Activated T-cell treated with anti-CD3 and anti-CD28 coated beads, Interleukin-2, amount 50 U/mL, for 4 hours (primary cell): ENCODE results near the gene CDX2. TPM values are rescaled to one million over a fixed set of nuclear protein-coding genes. Genes with fewer than 3 reads are reported as not detected.
A peak's percentile ranks its signal among the peaks of the same experiment; 100 is the strongest.

Source experiments
- ATAC-seq, 2 donors: fragments of 200-7000 bp; cut with Tn5 transposase; one replicate each; pipeline ENCODE4 v1.10.0; 2021
- DNase-seq: peaks from one replicate; pipeline ENCODE4 v3.0.0-alpha.2; 2020
- H3K27me3 Mint-ChIP-seq: one replicate; pipeline ENCODE4 v1.8.0; 2021; ENCODE audit warnings: low read depth, mixed read lengths
- H3K36me3 Mint-ChIP-seq: one replicate; pipeline ENCODE4 v1.8.0; 2022; ENCODE audit warnings: mixed read lengths; ENCODE audit not compliant: insufficient read depth
- H3K4me1 Mint-ChIP-seq: one replicate; pipeline ENCODE4 v1.8.0; 2021; ENCODE audit warnings: low read depth, mixed read lengths
- H3K4me3 Mint-ChIP-seq: one replicate; pipeline ENCODE4 v1.8.0; 2021; ENCODE audit warnings: mild to moderate bottlenecking, moderate library complexity, mixed read lengths
- H3K9me3 Mint-ChIP-seq: one replicate; pipeline ENCODE4 v1.8.0; 2021; ENCODE audit warnings: mixed read lengths
- total RNA-seq, 3 donors: library from RNA; stranded (reverse); gene quantifications; one replicate each; pipeline ENCODE4 v1.2.1, GENCODE V29; 2021

Gene CDX2
- total RNA-seq, 3 donors from 2014 or later = 0.11 to 0.43 TPM; not detected in 1

DNA sequence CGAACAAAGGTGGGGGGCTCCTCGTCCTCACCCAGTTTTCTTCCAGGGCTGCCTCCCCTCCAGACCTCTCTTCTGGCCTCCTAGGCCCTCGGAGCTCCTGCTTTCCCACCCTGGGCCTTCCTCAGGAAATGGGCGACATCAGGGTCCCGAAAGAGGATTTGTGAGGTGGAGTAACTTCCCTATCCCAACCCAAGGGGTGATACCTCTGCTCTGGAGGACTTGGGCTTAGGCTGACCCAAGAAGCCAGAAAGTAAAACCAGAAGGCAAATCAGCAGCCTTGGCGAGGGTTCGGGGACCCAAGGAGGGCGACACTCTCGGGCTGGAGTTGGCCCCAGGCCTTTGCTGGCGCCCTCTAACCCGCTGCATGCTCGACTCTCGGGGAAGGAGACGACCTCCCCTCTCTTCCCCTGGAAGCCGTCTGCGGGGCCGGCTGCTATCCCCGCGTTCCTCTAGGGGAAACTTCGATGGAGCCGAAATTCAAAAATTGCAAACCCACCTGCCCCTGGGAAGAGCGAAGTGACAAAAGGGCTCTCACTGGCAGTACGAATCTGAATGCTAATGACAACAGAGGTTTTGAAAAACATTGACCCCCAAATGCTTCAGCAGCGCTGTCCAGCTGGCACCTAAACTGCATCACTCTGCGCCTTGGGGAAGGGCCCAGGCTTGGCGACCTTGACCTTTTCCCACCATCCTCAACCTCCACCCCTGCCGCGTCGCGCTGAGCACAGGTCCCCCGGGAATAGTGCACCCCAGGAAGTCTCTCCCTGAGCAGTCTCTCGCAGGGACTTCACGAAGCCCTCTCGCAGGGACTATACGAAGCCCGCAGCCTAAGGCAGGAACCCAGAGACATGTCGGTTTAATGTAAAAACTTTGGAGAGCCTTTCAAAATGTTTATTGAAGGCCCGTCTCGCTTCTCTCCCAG lies 46.9 kb downstream of the CDX2 start:
- ATAC-seq = no peak
- Mint-ChIP-seq H3K27me3 (peaks cover 81% of the 10 kb centered on the region), H3K4me1 (peaks cover 33% of the 10 kb centered on the region), H3K9me3 (no peaks in the 10 kb centered on the region), H3K4me3 (no peak overlapping the region), H3K36me3 (no peaks in the 10 kb centered on the region)
- DNase-seq = no peak

GRCh38 chr13:27921421-27921960 lies 47.6 kb downstream of the CDX2 start:
- Mint-ChIP-seq H3K9me3 (no peaks in the 10 kb centered on the region), H3K36me3 (no peaks in the 10 kb centered on the region), H3K27me3 (peaks cover 81% of the 10 kb centered on the region), H3K4me3 (peak overlapping the region; percentile 37), H3K4me1 (peaks cover 31% of the 10 kb centered on the region)
- no peak for DNase-seq
- peak; percentile 42 to 46 for ATAC-seq

DNA sequence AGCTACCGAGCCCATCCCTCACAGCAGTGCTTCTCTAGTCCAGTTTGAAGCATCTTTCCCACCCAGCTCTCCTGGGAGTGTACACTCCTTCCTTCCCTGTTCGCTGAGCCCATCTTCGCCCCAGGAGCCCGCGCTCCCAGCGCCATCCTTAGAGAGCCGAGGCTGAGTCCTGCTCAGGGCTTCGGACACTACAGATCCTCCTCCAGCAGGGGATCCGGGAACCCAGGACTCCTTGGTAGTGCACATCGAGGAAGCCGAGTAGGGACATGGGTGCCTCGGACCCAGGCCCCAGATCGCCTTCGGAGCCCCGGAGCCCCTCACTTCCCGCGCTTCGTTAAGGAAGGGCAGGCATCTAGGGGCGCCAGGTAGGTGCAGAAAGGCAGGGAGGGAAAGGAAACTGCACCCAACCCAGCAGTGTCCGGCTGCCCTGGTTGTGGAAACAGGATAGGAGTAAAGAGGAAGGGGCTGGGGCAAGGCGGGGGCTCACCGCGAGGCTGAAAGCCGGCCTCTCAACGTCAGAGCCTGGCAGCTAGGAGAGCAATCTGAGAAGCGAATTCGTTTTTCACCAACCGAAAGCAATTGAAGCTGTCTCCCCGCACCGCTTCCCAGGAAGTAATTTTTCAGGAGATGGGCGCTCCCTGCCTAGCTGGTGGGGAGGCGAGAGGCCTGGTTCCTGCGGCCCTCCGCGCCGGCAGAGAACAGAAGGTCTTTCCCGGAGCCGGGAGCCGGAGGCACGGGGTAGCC lies 48.3 kb downstream of the CDX2 start:
- no peak for DNase-seq
- Mint-ChIP-seq H3K9me3 (no peaks in the 10 kb centered on the region), H3K36me3 (no peaks in the 10 kb centered on the region), H3K4me3 (peak overlapping the region; percentile 37), H3K4me1 (peaks cover 30% of the 10 kb centered on the region), H3K27me3 (peaks cover 80% of the 10 kb centered on the region)
- peak in 1 of 2 donors; percentile 9 for ATAC-seq

GRCh38 chr13:27919934-27920676 lies 49.0 kb downstream of the CDX2 start, which contains the start of gene PDX1:
TSS of gene PDX1 (plus strand) at chr13:27920000. CDS start at chr13:27920139, 139 bp downstream.
- no peak for DNase-seq

GRCh38 chr13:27919659-27919933 lies 49.5 kb downstream of the CDX2 start:
- Mint-ChIP-seq H3K36me3 (no peaks in the 10 kb centered on the region), H3K9me3 (no peaks in the 10 kb centered on the region), H3K4me1 (peaks cover 27% of the 10 kb centered on the region), H3K27me3 (peaks cover 81% of the 10 kb centered on the region), H3K4me3 (no peak overlapping the region)
- no peak for DNase-seq
- ATAC-seq = no peak

More at GRCh38 chr13:27919934-27920676, 49.0 kb downstream of the CDX2 start, which contains the start of gene PDX1:
- H3K27me3 Mint-ChIP-seq = peaks cover 80% of the 10 kb centered on the region
- peaks cover 27% of the 10 kb centered on the region for H3K4me1 Mint-ChIP-seq
- no peaks in the 10 kb centered on the region for H3K9me3 Mint-ChIP-seq
- peak; percentile 78 to 85 for ATAC-seq
- H3K36me3 Mint-ChIP-seq = no peaks in the 10 kb centered on the region
- H3K4me3 Mint-ChIP-seq = peak within 1 kb of the TSS; percentile 37

GRCh38 chr13:27918918-27919658 lies 50.0 kb downstream of the CDX2 start:
- Mint-ChIP-seq H3K9me3 (no peaks in the 10 kb centered on the region), H3K4me3 (no peak overlapping the region), H3K27me3 (peaks cover 84% of the 10 kb centered on the region), H3K4me1 (peaks cover 27% of the 10 kb centered on the region), H3K36me3 (no peaks in the 10 kb centered on the region)
- ATAC-seq = no peak
- DNase-seq = no peak

DNA sequence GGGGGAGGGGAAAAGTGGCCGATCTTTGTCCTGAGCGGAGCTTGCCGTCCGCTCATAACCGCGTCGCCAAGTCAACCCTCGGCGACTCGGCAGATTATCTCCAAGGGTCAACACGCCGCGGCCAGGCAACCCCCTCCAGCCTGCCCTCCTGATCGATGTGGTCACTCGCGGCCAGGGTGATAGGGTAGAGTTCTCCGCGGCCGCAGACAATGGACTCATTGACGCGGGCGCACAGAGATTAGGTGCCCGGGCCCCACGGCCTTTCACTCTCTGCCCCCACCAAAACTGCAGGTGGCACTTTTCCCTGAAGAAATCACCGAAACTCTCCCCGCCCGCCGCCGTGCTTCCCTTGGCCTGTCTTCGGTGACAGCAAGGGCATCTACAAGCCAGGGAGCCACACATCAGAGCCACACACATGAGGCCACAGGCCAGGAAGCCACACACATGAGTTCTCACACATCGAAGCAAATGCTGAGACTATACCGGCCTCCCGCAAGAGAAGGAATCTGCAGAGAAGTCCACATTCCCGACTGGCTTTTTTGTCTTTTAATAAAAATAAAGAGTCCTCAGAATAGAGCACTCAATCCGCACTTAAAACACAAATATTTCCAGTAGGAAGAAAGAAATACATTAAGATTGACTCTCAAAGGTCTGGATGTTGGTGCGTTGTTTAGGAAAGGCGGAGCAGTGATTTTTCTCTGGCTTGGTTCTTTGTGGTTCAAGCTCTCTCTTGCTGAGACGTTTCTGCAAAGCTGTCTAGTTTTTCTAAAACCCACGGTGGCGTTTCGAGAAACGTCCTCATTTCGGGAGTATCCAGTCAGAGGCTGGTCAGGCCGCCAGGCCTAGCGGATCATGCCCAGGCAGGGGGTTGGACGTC lies 50.8 kb downstream of the CDX2 start:
- DNase-seq = no peak
- H3K27me3 Mint-ChIP-seq = peaks cover 83% of the 10 kb centered on the region
- peaks cover 27% of the 10 kb centered on the region for H3K4me1 Mint-ChIP-seq
- no peaks in the 10 kb centered on the region for H3K9me3 Mint-ChIP-seq
- H3K36me3 Mint-ChIP-seq = no peaks in the 10 kb centered on the region
- no peak overlapping the region for H3K4me3 Mint-ChIP-seq
- no peak for ATAC-seq

DNA sequence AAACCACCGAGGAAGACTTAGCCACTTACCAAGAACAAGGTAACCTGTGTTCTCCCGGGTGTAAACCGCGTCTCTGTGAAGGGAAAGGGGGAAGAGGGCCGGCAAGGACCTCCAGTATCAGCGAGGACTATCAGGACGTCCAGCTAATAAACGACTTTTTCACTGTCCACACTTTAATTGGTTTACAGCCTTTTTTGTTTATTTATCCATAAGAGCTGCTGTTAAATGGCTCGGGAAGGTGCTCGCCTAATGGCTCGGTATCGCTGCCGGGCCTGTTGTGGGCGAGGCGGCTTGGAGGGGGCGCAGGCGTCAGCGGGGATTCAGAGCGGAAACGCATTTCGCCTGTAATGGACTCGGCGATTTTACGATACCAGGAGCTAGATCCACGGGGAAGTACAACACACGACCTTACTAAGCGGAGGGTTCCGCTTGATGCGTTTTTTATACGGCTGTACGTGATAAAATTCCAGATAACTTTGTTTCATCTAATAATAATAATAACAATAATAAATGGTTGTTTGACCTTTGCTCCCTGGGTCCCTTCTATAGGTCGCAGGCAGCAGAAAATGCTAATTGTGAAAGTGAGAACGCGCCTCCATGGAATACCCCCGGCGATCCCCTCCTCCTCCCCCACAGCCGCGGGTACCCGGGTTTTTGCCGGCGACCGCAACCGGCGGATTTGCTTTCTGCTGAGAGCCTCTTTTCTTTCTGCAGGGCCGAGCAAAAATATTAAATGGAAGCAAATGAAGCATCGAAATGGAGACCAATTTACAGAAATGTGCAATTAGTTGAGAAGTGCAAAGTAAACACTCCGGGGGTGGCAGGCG lies 51.8 kb downstream of the CDX2 start:
- DNase-seq = no peak
- peaks cover 27% of the 10 kb centered on the region for H3K4me1 Mint-ChIP-seq
- H3K36me3 Mint-ChIP-seq = no peaks in the 10 kb centered on the region
- ATAC-seq = no peak
- peak overlapping the region; percentile 59 for H3K4me3 Mint-ChIP-seq
- peaks cover 81% of the 10 kb centered on the region for H3K27me3 Mint-ChIP-seq
- no peaks in the 10 kb centered on the region for H3K9me3 Mint-ChIP-seq

GRCh38 chr13:27915301-27916207 lies 53.6 kb downstream of the CDX2 start:
- no peak for ATAC-seq
- H3K27me3 Mint-ChIP-seq = peaks cover 72% of the 10 kb centered on the region
- H3K9me3 Mint-ChIP-seq = no peaks in the 10 kb centered on the region
- DNase-seq = no peak
- no peak overlapping the region for H3K4me3 Mint-ChIP-seq
- H3K4me1 Mint-ChIP-seq = peaks cover 22% of the 10 kb centered on the region
- no peaks in the 10 kb centered on the region for H3K36me3 Mint-ChIP-seq

GRCh38 chr13:27913160-27913559 lies 56.0 kb downstream of the CDX2 start:
- no peaks in the 10 kb centered on the region for H3K9me3 Mint-ChIP-seq
- ATAC-seq = no peak
- no peak overlapping the region for H3K4me3 Mint-ChIP-seq
- H3K27me3 Mint-ChIP-seq = peaks cover 69% of the 10 kb centered on the region
- no peak for DNase-seq
- no peaks in the 10 kb centered on the region for H3K36me3 Mint-ChIP-seq
- peaks cover 11% of the 10 kb centered on the region for H3K4me1 Mint-ChIP-seq

DNA sequence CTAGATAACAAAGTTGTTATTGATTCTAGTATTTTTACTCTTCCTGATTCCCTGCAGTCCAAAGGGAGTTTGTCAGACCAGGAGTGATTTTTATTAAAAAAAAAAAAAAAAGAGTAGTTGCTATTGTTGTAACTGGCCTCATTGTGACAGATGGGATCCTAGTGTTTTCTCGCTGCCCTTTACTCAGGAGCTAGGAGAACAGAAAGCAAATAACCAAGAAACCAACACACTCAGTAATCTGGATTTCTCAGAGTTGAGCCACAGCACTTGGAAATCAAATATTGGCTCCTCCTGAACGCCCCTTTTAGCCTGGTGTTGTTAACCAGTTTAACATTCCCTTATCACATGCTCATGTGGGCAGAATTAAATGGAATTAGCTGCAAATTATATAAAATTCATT lies 57.6 kb downstream of the CDX2 start:
- ATAC-seq = no peak

More for the DNA sequence above, 57.6 kb downstream of the CDX2 start:
- Mint-ChIP-seq H3K36me3 (no peaks in the 10 kb centered on the region), H3K4me1 (no peaks in the 10 kb centered on the region), H3K27me3 (peaks cover 66% of the 10 kb centered on the region), H3K9me3 (no peaks in the 10 kb centered on the region), H3K4me3 (no peak overlapping the region)
- DNase-seq = no peak
